Measurements from ENCODE around the gene SLC8A3. TPM values are rescaled to one million over a fixed set of nuclear protein-coding genes. Genes with fewer than 3 reads are reported as not detected.
A peak's percentile ranks its signal among the peaks of the same experiment; 100 is the strongest.

The SLC8A3 gene
- total RNA-seq, 4 donors from 2014 or later = 0.49 to 1.5 (median 0.92) TPM

DNA sequence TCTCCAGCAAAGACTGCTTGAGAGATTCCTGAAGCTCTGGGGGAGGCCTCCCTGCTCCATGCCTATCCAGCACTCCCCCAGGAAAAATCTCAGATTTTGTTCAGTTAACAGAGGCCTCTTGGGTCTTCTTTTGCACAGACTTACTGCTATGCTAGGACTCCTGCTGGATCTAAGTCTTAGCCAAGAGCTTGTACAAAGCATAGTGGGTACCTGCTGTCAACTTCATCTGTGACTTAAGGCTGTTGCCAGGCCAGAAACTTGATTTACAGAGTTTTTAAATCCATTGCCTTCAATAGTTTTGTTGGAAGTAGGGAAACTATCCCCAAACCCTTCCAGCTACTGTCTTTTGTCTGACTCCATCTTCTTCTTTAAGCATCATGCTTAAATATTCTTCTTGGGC, 169.1 kb downstream of the SLC8A3 start:
- Histone ChIP-seq H3K9me3 (no peaks in the 10 kb centered on the region), H3K36me3 (no peaks in the 10 kb centered on the region), H3K27me3 (no peaks in the 10 kb centered on the region), H3K4me1 (peaks cover 0 to 17% (median 7%) of the 10 kb centered on the region in 3 donors), H3K4me3 (no peak overlapping the region), H3K27ac (no peak overlapping the region)
- TF ChIP-seq, protein P1, sequence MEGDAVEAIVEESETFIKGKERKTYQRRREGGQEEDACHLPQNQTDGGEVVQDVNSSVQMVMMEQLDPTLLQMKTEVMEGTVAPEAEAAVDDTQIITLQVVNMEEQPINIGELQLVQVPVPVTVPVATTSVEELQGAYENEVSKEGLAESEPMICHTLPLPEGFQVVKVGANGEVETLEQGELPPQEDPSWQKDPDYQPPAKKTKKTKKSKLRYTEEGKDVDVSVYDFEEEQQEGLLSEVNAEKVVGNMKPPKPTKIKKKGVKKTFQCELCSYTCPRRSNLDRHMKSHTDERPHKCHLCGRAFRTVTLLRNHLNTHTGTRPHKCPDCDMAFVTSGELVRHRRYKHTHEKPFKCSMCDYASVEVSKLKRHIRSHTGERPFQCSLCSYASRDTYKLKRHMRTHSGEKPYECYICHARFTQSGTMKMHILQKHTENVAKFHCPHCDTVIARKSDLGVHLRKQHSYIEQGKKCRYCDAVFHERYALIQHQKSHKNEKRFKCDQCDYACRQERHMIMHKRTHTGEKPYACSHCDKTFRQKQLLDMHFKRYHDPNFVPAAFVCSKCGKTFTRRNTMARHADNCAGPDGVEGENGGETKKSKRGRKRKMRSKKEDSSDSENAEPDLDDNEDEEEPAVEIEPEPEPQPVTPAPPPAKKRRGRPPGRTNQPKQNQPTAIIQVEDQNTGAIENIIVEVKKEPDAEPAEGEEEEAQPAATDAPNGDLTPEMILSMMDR (IDR thresholded peaks at IDR 0.05) = no peak
- no peak for TF ChIP-seq EP300 (IDR thresholded peaks at IDR 0.05)
- TF ChIP-seq POLR2A (IDR thresholded peaks at IDR 0.05) = no peak
- no peak for TF ChIP-seq POLR2AphosphoS5 (IDR thresholded peaks at IDR 0.05)
- no peak for ATAC-seq

DNA sequence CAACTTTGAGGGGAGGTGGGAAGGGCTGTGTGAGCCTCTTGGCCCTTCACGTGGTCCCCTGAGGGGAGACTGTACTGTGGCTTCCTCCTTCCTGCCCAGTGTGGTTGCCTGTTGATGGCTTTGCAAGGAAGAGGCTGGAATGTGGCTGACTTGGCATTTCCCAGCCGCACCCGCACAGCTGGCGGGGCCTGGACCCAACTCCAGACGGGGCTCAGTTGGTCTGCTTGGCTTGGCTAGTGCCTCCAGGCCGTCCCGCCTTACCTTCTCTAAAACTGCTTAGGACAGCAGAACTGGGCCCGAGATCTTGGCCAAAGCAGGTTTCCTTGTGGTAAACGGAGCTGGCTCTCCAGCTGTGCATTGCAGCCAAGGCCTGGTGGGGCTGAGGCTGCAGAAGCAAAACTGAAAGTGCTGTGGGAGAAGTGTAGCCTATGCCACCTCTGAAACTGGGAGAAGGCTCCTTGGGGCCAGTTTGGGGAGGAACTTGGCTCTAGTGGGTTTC, 170.0 kb downstream of the SLC8A3 start:
- Histone ChIP-seq H3K4me1 (peaks cover 0 to 17% (median 7%) of the 10 kb centered on the region in 3 donors), H3K9me3 (no peaks in the 10 kb centered on the region), H3K27me3 (no peaks in the 10 kb centered on the region), H3K27ac (peak overlapping the region in 3 of 4 donors; percentile 9 to 29 (median 22)), H3K4me3 (peak overlapping the region; percentile 6 to 21), H3K36me3 (no peaks in the 10 kb centered on the region)
- 8% methylated on average over 5 of the region's 9 CpGs; no CpG with 5 or more reads in 1 of the 2 donors for WGBS, 2 donors (ENCODE audit: low coverage in 1 of 2)
- peak; percentile 67 for ATAC-seq
- TF ChIP-seq, protein P1 (IDR thresholded peaks at IDR 0.05) = no peak
- TF ChIP-seq POLR2A (IDR thresholded peaks at IDR 0.05) (no peak), POLR2AphosphoS5 (IDR thresholded peaks at IDR 0.05) (no peak), EP300 (IDR thresholded peaks at IDR 0.05) (no peak)

DNA sequence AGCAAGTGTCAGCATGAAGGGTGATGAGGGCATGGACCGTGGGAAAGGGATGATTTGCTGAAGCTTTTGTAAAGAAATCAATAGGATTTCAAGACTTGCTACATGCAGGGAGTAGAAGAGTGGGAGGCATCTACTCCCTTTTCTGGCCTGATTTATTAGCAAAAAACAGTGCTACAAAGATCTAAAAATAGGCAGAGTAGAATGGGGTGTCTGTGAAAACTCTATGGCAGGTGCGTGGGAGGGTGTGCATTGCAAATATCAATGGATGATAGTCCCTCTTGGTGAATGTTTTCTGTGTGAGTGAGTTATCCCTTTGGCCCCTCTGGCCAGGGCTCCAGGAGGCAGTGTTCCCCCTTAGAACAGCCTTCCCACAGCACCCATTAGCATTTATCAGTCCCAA, 170.5 kb downstream of the SLC8A3 start:
- no peak overlapping the region for H3K4me3 ChIP-seq

DNA sequence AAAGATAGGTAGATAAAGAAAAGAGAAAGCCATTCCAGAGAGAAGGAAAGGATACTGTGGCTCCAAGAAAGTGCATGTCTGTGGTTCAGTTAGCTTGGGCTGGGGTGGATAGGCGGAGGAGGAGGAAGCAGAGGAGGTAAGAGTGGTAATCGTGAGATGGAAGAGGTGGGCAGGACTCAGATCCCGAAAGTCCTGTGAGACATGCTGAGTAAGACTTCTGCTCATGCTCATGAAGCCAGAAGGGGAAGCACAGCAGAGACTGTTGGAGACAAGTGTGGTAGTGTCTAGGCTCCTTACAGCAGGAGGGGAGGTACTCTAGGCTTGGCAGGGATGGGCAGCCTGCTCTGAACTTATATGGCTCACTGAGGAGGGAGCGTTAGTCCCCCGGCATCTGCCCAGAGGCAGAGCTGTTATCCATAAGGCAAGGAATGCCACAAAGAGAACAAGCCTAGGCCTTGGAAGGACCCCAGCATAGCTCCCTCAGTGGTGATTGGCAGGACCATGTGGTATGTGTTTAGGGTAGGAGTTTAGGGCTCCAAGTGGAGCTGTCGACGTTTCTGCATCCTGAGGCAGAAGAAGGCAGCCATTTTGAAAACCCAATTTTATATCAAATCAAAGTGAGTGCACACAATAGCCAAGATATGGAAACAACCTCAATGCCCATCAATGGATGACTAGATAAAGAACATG, 174.2 kb downstream of the SLC8A3 start:
- Histone ChIP-seq H3K27ac (no peak overlapping the region), H3K4me3 (no peak overlapping the region), H3K27me3 (no peaks in the 10 kb centered on the region), H3K9me3 (no peaks in the 10 kb centered on the region), H3K4me1 (peaks cover 0 to 17% (median 7%) of the 10 kb centered on the region in 3 donors), H3K36me3 (no peaks in the 10 kb centered on the region)
- TF ChIP-seq POLR2A (IDR thresholded peaks at IDR 0.05) (no peak), EP300 (IDR thresholded peaks at IDR 0.05) (no peak), POLR2AphosphoS5 (IDR thresholded peaks at IDR 0.05) (no peak)
- TF ChIP-seq, protein P1 (IDR thresholded peaks at IDR 0.05) = no peak
- 69 to 83% methylated on average over 4 to 5 of the region's 7 CpGs for WGBS, 2 donors (ENCODE audit: low coverage in 1 of 2)
- ATAC-seq = no peak

More for the DNA sequence above, 170.5 kb downstream of the SLC8A3 start:
- no peak for ATAC-seq
- 55 to 58% methylated on average over 2 of the region's 2 CpGs for WGBS, 2 donors (ENCODE audit: low coverage in 1 of 2)
- no peaks in the 10 kb centered on the region for H3K36me3 ChIP-seq
- H3K27me3 ChIP-seq = no peaks in the 10 kb centered on the region
- TF ChIP-seq POLR2AphosphoS5 (IDR thresholded peaks at IDR 0.05) = no peak
- H3K9me3 ChIP-seq = no peaks in the 10 kb centered on the region
- H3K4me1 ChIP-seq = peaks cover 0 to 17% (median 7%) of the 10 kb centered on the region in 3 donors
- peak overlapping the region in 2 of 4 donors; percentile 9 to 22 for H3K27ac ChIP-seq

DNA sequence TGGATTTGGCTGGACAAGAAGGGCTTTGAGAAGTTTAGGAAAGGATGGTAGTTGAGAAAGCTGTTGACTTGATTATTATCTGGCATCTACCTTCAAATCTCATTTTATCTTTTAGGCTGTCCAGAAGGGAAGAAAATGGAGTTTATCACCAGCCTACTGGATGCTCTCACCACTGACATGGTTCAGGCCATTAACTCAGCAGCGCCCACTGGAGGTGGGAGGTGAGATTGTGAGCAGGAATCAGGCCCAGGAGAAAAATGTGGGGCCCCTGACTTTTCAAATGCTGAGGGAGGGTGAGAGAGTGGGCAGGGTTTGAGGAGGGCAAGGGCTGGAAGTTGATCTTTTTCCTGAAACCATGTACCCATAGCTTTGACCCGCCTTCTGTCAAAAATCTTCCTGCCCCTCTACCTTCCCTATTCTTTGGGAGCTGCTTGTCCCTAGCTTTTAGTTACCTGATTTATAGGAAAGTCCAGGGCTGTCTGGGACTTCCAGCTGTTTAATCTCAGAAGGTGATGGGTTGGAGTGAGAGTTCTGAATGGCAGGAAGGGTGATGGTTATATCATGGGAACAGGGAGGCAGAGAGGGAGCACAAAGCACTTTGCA, 175.4 kb downstream of the SLC8A3 start:
- 69 to 86% methylated on average over 1 to 2 of the region's 2 CpGs for WGBS, 2 donors (ENCODE audit: low coverage in 1 of 2)
- no peaks in the 10 kb centered on the region for H3K9me3 ChIP-seq
- no peak for TF ChIP-seq EP300 (IDR thresholded peaks at IDR 0.05)
- TF ChIP-seq, protein P1 (IDR thresholded peaks at IDR 0.05) = peak in 1 of 4 experiments; percentile 42
- no peak overlapping the region for H3K27ac ChIP-seq
- H3K36me3 ChIP-seq = no peaks in the 10 kb centered on the region
- H3K27me3 ChIP-seq = no peaks in the 10 kb centered on the region
- peaks cover 0 to 13% (median 2%) of the 10 kb centered on the region in 3 donors for H3K4me1 ChIP-seq
- ATAC-seq = no peak
- no peak overlapping the region for H3K4me3 ChIP-seq

Data from gastroesophageal sphincter (tissue), 4 donors.